Dermis microvascular lymphatic vessel endothelial cell (primary cell): Measurements from ENCODE around the gene INPP5J. TPM values are rescaled to one million over a fixed set of nuclear protein-coding genes. Genes with fewer than 3 reads are reported as not detected.
A peak's percentile ranks its signal among the peaks of the same experiment; 100 is the strongest.
"Not testable (repeated sequence)": the region's sequence is repeated elsewhere in the genome, so short reads cannot be mapped to it uniquely, and the experiment has no call there.

Experiments used
- DNase-seq, 2 donors: peaks; one replicate each; pipeline versions ENCODE4 v3.0.0 to v3.0.0-alpha.2; 2010; ENCODE audit warnings: low read depth in 2 of 2
- total RNA-seq: library from RNA; depleted of rRNA; stranded (reverse); fragments of >200 nt; gene quantifications from 2 replicates; pipeline ENCODE4 v1.2.1, GENCODE V29; 2014

INPP5J gene
- total RNA-seq, 1 donor from 2014 or later, result 0.13 TPM

GRCh38 chr22:31086703-31087330, 35.9 kb upstream of the INPP5J start:
- no peak for DNase-seq

- no peak for DNase-seq
These were observed 35.0 kb upstream of the INPP5J start for GRCh38 chr22:31087744-31088215.

GRCh38 chr22:31088233-31088986, 34.4 kb upstream of the INPP5J start:
- DNase-seq, result no peak

GRCh38 chr22:31089160-31090100, 33.3 kb upstream of the INPP5J start:
- DNase-seq, result peak in 1 of 2 donors; percentile 55

GRCh38 chr22:31090217-31091085, 32.3 kb upstream of the INPP5J start:
- DNase-seq, result no peak

- no peak for DNase-seq
These were observed 31.4 kb upstream of the INPP5J start for GRCh38 chr22:31091106-31091975.

- DNase-seq, result no peak
These were observed 30.6 kb upstream of the INPP5J start for GRCh38 chr22:31092161-31092560.

- DNase-seq, result no peak
These were observed 29.5 kb upstream of the INPP5J start for GRCh38 chr22:31093086-31093850.

GRCh38 chr22:31094021-31094551, 28.7 kb upstream of the INPP5J start:
- no peak for DNase-seq

- DNase-seq, result no peak
These were observed 28.0 kb upstream of the INPP5J start for GRCh38 chr22:31094741-31095140.

- no peak for DNase-seq
These were observed 27.0 kb upstream of the INPP5J start for GRCh38 chr22:31095637-31096249.

- no peak for DNase-seq
These were observed 26.0 kb upstream of the INPP5J start for GRCh38 chr22:31096657-31097279.

GRCh38 chr22:31097539-31097938, 25.2 kb upstream of the INPP5J start:
- DNase-seq, result not testable (repeated sequence)

- DNase-seq, result no peak
These were observed 24.7 kb upstream of the INPP5J start for GRCh38 chr22:31097941-31098631.

GRCh38 chr22:31098632-31099110, 24.1 kb upstream of the INPP5J start:
- no peak for DNase-seq

GRCh38 chr22:31099386-31099785, 23.4 kb upstream of the INPP5J start:
- DNase-seq, result no peak
